BE2C (cell line): Measurements from ENCODE around the gene PANX2.

Source experiments
- DNase-seq: peaks from one replicate; pipeline ENCODE4 v3.0.0-alpha.2; 2020
- H3K27me3 ChIP-seq: fragments of 250-450 bp; sonication (Bioruptor Pico); 2 replicates; pipeline ENCODE4 v1.5.1; 2020; ENCODE audit warnings: mild to moderate bottlenecking
- H3K36me3 ChIP-seq: fragments of 250-450 bp; sonication (Bioruptor Pico); 2 replicates; pipeline ENCODE4 v1.5.1; 2020; ENCODE audit warnings: mild to moderate bottlenecking
- H3K4me1 ChIP-seq: fragments of 250-450 bp; sonication (Bioruptor Pico); 2 replicates; pipeline ENCODE4 v1.5.1; 2020
- H3K4me3 ChIP-seq: 2 replicates; pipeline ENCODE4 v1.5.1; 2011; ENCODE audit warnings: low read depth, low read length
- H3K9me3 ChIP-seq: fragments of 250-450 bp; sonication (Bioruptor Pico); 2 replicates; pipeline ENCODE4 v1.5.1; 2020
- TF ChIP-seq, protein P1 (sequence below): IDR thresholded peaks from 2 replicates; pipeline ENCODE4 v1.5.1; 2012; ENCODE audit warnings: mild to moderate bottlenecking, low read depth, low read length

Gene PANX2

DNA sequence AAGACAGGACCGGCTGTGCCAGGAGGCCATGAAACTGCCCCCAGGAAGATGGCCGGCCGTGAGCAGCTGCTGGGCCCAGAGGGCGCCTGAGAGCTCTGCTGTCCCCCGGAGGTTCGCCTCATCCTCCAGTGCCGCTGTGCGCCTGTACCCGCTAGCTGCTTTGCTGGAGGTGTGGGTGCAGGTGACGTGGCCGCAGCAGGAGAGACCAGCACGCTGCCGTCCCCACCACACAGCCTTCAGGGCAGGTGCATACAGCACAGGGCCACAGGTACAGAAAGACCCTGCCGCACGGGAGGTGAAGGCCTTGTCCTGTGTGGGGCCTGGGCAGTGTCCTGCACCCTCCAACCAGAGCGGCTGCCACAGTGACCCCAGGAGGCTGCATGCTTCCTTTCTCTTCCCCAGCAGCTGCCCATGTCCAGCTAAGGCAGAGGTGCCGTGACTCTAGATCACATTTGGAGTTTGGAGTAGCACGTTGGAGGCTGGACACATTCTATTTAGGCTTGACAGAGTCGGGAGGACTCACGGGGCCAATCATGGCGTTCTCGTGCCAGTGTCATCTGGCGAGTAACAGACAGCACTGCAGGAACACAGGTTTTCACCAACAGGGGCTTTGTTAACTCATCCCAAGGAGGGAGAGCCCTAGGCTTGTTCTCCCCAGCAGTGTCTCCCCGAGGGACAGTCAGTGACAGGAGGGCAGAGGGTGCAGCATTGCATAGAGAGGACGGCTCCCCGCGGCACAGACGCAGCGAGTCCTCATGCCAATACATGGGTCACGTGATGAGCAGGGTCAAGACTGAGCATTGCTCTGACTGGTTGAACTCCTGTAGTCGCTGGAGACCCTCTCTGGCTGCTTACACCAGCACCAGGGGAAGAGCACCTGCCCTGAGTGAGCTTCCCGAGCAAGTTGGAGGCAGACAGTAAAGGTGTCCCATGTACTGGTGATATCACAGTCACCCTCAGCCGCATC, 18.7 kb upstream of the PANX2 start:
- H3K4me1 ChIP-seq: no peaks in the 10 kb centered on the region

DNA sequence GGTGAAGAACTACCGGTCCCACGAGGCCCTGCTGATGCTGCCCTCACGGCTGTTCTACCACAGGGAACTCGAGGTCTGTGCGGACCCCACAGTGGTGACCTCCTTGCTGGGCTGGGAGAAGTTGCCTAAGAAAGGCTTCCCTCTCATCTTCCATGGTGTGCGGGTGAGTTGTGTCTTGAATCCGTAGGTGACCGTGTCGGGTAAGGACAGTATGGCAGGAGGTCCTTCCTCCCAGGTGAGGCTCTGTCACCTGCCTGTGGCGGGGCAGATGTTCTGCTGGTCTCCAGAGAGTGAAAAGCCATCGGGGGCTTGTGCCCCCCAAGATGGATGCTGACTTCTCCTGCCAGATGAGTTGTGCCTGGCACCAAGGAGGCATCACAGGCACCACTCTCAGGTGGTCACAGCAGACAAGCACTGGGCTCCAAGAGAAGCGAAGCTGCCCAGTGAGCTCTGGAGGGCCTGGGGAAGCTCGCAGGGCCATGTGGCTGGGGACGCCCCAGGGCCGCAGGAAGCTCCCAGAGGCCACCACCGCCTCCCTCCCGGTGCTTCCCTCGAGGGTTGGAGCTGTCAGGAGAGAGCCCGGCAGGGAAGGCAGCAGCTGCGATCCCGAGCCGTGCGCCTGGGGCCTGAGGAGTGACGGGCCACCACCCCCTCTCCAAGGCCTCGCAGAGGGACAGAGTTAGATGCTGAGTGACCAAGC, 17.3 kb upstream of the PANX2 start:
- Histone ChIP-seq H3K36me3 (no peaks in the 10 kb centered on the region), H3K4me1 (no peaks in the 10 kb centered on the region), H3K27me3 (no peaks in the 10 kb centered on the region), H3K9me3 (no peaks in the 10 kb centered on the region), H3K4me3 (no peak overlapping the region)
- TF ChIP-seq, protein P1, sequence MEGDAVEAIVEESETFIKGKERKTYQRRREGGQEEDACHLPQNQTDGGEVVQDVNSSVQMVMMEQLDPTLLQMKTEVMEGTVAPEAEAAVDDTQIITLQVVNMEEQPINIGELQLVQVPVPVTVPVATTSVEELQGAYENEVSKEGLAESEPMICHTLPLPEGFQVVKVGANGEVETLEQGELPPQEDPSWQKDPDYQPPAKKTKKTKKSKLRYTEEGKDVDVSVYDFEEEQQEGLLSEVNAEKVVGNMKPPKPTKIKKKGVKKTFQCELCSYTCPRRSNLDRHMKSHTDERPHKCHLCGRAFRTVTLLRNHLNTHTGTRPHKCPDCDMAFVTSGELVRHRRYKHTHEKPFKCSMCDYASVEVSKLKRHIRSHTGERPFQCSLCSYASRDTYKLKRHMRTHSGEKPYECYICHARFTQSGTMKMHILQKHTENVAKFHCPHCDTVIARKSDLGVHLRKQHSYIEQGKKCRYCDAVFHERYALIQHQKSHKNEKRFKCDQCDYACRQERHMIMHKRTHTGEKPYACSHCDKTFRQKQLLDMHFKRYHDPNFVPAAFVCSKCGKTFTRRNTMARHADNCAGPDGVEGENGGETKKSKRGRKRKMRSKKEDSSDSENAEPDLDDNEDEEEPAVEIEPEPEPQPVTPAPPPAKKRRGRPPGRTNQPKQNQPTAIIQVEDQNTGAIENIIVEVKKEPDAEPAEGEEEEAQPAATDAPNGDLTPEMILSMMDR: no peak
- no peak for DNase-seq

More for the DNA sequence above, 18.7 kb upstream of the PANX2 start:
- no peak for DNase-seq
- no peak overlapping the region for H3K4me3 ChIP-seq
- no peaks in the 10 kb centered on the region for H3K36me3 ChIP-seq
- H3K9me3 ChIP-seq: no peaks in the 10 kb centered on the region
- H3K27me3 ChIP-seq: no peaks in the 10 kb centered on the region
- TF ChIP-seq, protein P1: no peak

DNA sequence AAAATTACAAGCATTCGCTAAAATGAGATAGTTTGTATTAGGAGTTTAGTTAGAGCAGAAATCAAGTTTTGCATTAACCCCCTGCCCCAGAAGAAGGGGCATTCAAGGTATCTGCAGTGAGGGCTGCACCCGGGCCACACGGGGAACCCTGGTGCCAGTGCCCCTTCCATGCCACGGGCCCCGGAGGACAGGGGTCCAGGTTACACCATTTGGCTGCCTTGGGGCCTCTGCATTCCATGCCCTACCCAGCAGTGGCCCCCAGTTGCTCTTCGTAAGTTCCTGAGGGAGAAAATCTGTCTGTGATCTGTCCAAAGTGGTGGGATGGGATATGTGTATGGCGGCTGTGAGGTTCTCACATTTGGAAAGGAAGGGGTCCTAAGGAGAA, 16.8 kb upstream of the PANX2 start:
- Histone ChIP-seq H3K4me3 (no peak overlapping the region), H3K27me3 (no peaks in the 10 kb centered on the region)

DNA sequence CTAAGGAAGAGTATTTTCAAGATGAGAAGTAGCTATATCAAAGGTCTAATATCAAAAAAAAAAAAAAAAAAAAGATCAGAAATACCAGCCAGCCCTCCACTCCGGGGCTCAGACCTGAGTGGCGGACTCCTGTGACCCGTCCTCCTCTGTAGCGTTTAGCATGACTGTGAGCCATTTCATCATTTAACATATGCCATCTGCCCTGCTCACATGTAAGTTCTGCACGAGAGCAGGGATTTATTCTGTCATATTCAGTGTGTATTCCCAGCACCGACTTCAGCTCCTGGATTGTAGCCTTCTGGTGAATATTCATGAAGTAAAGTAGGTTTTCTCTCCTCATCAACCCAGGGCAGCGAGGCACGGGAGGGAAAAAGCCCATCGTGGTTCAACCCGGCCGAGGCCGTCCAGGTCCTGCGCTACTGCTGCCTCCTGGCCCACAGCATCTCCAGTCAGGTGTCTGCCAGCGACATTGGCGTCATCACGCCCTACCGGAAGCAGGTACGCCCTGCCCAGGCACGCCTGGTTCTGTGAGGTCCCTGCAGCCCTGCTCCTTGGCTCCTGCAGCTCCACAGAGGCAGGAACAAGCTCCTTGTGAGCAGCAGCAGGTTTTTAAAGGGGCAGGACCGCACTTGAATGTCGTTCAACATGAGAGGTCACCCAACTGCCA, 12.7 kb upstream of the PANX2 start:
- Histone ChIP-seq H3K4me3 (no peak overlapping the region), H3K4me1 (no peaks in the 10 kb centered on the region), H3K27me3 (no peaks in the 10 kb centered on the region), H3K36me3 (no peaks in the 10 kb centered on the region), H3K9me3 (no peaks in the 10 kb centered on the region)
- TF ChIP-seq, protein P1: no peak
- DNase-seq: no peak

More for the DNA sequence above, 16.8 kb upstream of the PANX2 start:
- DNase-seq: no peak
- Histone ChIP-seq H3K4me1 (no peaks in the 10 kb centered on the region), H3K36me3 (no peaks in the 10 kb centered on the region), H3K9me3 (no peaks in the 10 kb centered on the region)
- TF ChIP-seq, protein P1: no peak

DNA sequence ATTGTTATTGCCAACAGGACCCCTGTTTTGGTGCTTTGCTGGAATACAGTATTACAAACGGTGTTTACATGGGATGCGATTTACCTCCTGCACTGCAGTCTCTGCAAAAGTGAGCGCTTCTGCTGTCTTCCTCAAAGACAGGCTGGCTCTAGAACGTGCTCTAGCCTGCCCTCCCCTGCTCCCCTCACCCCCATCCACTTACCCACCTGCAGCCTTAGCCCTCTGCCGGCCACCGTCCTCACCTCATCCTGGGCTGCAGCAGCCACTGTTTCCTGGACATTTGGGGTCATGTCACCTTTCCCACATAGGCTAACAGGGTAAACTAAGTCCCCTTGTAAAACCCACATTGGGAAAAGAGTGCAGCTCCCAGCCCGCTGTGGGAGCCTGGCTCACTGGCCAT, 9.6 kb upstream of the PANX2 start:
- DNase-seq: no peak
- Histone ChIP-seq H3K4me3 (no peak overlapping the region), H3K4me1 (no peaks in the 10 kb centered on the region), H3K36me3 (no peaks in the 10 kb centered on the region), H3K9me3 (no peaks in the 10 kb centered on the region), H3K27me3 (no peaks in the 10 kb centered on the region)
- TF ChIP-seq, protein P1: no peak
